ENCODE results near the gene HYAL2.
"Not testable (repeated sequence)": the region's sequence is repeated elsewhere in the genome, so short reads cannot be mapped to it uniquely, and the experiment has no call there.

The HYAL2 gene

DNA sequence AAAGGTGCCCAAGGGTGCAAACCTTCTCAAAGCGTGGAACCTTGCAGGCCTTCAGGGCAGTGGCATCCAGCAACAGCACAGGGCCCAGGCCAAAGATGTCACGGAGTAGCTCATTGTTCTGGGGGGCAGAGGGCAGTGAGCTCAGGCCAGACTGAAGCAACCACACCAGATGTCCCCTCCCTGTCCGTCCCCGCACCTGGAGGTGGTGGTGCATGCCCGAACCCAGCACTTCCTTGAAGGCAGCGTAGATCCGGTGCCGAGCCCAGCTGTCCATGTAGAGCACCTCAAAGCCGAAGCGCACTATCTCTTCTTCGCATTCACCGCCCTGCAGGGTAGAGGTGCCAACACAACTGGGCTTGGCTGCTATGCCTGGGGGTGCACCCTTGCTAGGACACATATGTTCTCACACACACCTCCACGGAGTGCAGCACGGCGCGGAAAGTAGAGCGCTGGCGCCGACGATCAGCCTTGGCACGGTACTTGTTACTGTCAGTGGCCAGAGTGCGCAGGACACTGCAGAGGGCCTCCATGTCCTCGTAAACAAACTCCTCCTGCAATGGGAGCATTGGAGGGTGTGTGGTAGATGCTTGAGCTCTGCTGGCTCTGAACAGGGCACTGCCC lies 34.0 kb downstream of the HYAL2 start:
- DNase-seq = no peak

- DNase-seq = no peak
These were observed 35.3 kb downstream of the HYAL2 start for GRCh38 chr3:50287262-50287661.

DNA sequence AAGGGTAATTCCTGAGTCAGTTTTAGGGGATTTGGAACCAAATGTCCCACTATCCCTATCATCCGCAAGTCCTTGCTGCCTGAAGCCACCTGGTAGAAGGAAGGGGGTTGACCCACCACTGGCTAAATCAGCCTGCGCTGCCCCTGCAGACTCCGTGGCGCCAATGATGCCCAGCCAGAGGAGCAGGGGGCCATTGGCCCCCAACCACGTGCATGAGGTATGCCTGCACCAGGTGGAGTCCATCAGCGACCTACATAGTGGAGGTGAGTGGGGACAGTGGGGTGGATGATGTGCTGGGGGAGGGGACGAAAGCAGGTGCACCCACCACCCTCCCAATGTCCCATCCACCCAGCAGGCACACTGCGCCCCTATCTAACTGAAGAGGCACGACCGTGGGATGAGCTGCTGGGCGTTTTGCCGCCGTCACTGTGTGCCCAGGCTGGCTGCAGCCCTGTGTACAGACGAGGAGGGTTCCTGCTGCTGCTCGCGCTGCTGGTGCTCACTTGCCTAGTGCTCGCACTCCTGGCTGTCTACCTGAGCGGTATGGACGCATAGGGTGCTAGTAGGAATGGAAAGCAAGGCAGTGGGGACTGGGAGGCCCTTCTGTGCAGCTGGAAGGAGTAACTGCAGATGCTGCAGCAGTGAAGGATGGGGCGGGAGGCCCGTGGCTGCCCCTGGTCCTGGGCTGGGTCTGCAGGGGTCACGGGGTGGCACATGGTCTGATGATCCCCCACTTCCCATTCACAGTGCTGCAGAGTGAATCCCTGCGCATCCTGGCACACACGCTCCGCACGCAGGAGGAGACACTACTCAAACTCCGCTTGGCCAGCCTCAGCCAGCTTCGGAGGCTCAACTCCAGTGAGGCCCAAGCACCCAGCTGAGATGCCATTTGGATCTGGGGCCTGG lies 36.0 kb downstream of the HYAL2 start:
- no peak for DNase-seq

DNA sequence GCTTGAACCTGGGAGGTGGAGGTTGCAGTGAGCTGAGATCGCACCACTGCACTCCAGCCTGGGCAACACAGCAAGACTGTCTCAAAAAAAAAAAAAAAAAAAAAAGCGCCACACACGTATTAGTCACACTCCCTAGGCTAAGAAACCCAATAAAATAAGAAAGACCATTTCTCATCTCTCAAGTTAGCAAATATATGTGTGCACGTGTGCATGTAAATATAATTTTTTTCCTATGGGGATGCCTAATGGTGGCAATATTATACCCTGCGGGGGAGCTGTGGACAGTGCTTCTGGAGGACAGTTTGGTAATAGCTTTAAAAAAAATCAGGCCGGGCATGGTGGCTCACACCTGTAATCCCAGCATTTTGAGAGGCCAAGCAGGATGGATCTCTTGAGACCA lies 38.4 kb downstream of the HYAL2 start:
- not testable (repeated sequence) for DNase-seq

DNA sequence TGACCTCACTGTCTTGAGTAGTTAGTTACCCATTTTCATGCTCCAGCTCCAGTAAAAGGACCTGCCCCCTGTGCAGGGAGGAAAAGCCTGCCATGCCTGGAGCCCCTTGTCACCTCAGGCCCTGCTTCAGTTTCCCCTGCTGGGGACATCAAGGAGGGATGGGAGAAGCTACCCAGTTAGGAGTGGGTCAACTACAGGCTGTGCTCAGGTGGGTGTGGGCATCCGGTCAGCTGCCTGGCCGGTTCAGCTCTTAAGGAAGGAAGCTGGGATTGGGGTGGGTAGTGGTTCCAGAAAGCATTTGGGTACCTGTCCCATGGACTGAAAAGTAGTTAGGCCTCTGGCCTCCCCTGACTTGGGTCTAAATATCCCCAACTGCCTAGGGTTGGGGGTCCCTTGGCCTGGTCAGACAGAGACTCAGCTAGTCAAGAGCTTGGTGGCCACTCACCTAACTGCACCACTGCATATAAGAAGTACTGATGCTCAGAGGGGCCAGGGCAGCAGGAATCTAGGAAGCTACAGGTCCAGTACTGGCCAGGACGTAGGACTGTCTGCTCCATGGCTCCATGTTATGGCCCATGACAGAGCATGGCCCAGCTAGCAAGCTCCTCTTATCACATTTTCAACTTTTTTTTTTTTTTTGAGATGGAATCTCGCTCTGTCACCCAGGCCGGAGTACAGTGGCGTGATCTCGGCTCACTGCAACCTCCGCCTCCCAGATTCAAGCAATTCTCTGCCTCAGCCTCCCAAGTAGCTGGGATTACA lies 43.1 kb downstream of the HYAL2 start:
- DNase-seq = no peak

GRCh38 chr3:50278880-50279224 lies 43.7 kb downstream of the HYAL2 start, which contains the start of gene LSMEM2:
TSS of gene LSMEM2 (plus strand) at chr3:50279087. CDS start at chr3:50279114, 27 bp downstream.
- DNase-seq = no peak

DNA sequence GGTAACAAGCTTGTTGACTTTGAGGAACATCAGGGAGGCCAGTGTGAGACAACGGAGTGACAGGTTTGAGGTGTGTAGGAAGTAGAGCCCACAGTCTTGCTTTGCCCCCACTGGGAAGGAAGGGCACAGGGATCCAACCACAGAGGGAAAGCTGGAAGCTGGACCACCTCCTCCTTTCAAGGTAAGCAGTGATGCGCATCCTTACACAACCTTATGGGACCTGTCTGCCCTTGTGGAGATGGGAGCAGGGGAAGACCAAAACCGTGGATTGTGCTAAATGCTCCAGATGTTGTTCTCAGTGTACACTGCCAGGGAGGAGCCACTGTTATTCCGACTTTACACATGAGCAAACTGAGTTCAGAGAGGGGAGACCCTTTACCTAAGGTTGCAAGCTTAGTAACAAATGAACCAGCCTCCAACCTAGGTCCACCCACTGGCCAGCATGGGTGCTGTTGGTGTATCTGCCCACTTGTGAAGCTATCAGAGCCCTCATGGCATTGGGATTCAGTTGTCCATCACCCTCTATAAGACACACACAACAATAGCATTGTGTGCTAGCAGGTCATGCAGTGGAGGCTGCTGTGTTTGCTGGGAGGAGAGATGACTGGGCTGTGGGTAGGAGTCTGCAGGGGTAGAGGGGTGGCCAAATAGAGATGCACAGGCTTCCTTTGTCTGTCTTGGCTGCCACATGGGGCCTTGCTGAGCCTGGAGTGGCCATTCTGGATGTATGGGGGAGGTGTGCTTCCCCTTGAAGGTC lies 44.2 kb downstream of the HYAL2 start:
- no peak for DNase-seq

DNA sequence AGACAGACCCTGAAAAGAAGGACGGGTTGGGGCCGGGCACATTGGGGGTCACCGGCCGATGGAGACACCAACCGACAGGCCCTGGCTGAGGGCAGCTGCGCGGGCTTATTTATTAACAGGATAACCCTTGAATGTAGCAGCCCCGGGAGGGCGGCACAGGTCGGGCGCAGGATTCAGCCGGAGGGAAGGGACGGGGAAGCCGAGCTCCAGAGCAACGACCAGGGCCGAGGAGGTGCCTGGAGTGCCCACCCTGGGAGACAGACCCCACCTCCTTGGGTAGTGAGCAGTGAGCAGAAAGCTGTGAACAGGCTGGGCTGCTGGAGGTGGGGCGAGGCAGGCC lies 45.8 kb downstream of the HYAL2 start:
- no peak for DNase-seq

- DNase-seq = peak; percentile 57
These were observed 46.4 kb downstream of the HYAL2 start for GRCh38 chr3:50275996-50276761.

- no peak for DNase-seq
These were observed 47.2 kb downstream of the HYAL2 start for GRCh38 chr3:50275141-50275995.

DNA sequence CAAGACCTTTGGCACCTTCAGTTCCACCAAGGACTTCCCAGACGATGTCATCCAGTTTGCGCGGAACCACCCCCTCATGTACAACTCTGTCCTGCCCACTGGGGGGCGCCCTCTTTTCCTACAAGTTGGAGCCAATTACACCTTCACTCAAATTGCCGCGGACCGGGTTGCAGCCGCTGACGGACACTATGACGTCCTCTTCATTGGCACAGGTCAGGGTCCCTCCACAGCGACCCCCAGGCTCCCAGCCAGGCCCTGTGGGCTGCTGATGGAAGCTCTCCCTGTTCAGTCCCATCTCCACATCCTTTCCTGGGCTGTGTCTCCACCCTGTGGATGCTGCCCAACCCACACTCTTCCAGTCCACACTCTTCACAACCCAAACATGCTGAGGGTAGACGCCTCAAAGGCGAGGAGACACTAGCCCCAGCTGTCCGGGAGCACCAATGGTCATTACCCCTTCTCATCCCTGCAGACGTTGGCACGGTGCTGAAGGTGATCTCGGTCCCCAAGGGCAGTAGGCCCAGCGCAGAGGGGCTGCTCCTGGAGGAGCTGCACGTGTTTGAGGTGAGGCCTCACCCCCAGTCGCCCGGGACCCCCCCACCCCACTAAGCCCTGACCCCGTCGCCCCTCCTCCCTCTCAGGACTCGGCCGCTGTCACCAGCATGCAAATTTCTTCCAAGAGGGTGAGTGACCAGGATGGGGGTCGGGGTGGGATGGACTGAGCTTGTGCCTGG lies 48.0 kb downstream of the HYAL2 start:
- DNase-seq = peak; percentile 85

DNA sequence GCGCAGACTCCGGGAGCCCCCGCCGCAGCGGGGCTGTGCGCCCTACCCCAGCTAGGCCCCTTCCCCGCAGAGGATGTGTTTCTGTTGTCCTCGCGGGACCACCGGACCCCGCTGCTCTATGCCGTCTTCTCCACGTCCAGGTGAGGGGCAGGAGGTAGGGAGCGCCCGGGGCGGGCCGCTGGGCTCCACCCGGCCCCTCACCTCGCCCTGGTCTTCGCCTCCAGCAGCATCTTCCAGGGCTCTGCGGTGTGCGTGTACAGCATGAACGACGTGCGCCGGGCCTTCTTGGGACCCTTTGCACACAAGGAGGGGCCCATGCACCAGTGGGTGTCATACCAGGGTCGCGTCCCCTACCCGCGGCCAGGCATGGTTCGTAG lies 48.9 kb downstream of the HYAL2 start:
- DNase-seq = no peak

GRCh38 chr3:50272911-50273688 lies 49.4 kb downstream of the HYAL2 start:
- peak; percentile 92 for DNase-seq

- not testable (repeated sequence) for DNase-seq
These were observed 50.0 kb downstream of the HYAL2 start for GRCh38 chr3:50272538-50272910.

DNA sequence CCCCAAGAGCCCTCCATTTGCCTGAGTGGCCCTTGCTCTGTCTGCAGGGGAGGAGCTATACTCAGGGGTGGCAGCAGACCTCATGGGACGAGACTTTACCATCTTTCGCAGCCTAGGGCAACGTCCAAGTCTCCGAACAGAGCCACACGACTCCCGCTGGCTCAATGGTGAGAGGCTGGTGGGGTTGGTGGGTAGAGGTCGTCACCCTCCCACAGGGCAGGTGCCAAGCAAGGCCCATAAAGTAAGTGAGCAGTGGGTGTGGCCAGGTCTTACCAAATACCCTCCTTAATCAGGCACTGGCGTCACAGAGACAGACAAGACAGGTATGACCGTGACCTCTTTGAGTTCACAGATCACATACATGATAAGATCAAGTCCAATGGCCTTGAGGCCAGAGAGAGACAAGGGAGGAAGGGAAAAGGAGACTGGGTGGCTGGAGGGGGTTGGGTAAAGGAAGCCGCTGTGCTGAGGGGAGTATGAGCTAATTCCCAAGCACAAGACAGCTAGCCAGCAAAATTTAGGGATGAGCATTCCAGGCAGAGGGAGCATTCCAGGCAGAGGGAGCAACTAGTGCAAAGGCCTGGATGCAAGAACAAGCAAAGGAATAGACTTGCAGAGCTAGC lies 51.1 kb downstream of the HYAL2 start:
- DNase-seq = no peak

GRCh38 chr3:50270422-50271224 lies 51.9 kb downstream of the HYAL2 start:
- no peak for DNase-seq

DNA sequence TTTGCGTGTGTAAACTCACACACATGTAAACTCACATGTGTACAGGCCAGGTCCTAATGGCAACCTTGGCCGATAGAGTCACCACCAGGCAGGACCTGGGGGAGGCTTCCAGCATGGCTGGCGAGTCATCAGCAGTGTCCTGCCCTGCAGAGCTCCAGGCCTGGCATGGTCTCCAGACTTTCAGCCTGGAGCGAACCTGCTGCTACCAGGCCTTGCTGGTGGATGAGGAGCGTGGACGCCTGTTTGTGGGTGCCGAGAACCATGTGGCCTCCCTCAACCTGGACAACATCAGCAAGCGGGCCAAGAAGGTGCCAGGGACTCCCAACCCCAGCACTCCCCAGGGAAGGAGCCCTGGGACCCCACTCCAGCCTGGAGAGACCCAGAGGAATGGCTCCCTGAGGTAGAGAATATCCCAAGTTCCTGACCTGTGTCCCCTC lies 52.5 kb downstream of the HYAL2 start:
- DNase-seq = no peak

DNA sequence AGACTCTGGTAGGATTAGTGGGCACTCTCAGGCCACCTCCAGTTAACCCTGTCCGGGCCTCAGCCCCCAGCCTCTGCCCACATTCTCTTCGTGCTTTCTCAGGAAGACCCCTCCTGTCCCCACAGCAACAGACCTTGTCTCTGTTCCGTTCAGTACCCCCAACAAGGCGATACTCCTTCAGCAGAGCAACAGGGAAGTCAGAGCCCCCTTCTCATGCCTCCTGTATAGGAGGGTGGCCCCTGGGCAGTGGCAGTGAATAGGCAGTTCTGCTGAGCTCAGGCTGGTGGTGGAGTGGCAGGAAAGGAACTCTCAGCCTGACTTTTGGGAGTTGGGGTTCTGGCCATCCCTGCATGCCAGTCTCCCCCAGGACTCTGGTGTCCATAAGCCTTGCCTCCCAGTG lies 53.1 kb downstream of the HYAL2 start:
- DNase-seq = no peak

Measured in stimulated activated CD4-positive, alpha-beta T cell treated with anti-CD3 and anti-CD28 coated beads, Interleukin-15, amount 100 ng/mL, for 24 hours (primary cell).